ENCODE data around the gene CDKAL1.
"Not testable (repeated sequence)": the region's sequence is repeated elsewhere in the genome, so short reads cannot be mapped to it uniquely, and the experiment has no call there.

Gene CDKAL1

DNA sequence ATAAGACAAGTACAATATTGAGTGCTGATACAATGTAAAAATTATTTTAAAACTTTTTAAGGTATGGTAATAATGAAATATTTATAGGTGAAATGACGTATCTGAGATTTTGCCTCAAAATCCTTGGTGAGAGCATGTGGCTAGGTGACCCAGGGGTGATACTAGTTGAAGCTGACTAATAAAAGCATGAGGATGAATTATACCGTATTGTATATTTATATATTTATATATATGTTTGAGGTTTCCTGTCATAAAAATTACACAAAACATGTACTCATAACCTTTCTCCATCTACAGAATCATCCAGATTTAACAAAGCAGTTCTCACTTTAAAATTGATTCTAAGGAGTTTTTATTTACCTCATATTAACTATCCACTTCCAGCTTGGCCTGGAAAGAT lies 358.1 kb downstream of the CDKAL1 start:
- DNase-seq: no peak

DNA sequence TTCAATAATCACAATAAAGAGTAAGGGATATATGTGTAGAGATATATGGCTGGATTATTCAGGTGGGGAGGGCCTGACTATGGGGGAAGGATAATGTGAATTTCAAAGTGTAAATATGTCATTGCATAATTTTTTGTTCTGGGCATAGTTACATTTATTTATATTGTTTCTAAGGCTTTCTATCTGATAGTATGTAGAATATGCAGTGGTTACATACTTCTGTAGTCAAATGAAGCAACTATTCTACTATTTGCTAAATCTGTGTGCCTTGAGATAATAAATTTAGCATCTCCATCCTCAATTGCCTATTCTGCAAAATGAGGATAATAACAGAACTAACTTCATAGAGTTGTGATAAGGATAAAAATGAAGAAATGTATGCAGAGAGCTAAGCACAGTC lies 359.2 kb downstream of the CDKAL1 start:
- no peak for DNase-seq

- no peak for DNase-seq
These were observed 366.3 kb downstream of the CDKAL1 start for GRCh38 chr6:20900389-20901160.

DNA sequence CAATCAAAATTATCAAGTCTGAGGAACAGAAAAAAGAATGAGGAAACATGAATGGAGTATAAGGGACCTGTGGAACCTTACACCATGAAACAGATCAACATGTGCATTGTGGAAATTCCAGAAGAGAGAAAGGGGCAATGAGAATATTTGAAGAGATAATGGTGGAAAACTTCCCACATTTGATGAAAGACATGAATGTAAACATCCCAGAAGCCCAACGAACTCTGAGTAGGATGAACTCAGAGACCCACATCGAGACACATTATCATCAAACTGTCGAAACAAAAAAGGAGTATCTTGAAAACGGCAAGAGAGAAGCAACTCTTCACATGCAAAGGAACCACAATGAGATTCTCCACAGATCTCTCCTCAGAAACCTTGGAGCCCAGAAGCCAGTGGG lies 371.1 kb downstream of the CDKAL1 start:
- no peak for DNase-seq

- DNase-seq: no peak
These were observed 372.7 kb downstream of the CDKAL1 start for GRCh38 chr6:20906945-20907344.

DNA sequence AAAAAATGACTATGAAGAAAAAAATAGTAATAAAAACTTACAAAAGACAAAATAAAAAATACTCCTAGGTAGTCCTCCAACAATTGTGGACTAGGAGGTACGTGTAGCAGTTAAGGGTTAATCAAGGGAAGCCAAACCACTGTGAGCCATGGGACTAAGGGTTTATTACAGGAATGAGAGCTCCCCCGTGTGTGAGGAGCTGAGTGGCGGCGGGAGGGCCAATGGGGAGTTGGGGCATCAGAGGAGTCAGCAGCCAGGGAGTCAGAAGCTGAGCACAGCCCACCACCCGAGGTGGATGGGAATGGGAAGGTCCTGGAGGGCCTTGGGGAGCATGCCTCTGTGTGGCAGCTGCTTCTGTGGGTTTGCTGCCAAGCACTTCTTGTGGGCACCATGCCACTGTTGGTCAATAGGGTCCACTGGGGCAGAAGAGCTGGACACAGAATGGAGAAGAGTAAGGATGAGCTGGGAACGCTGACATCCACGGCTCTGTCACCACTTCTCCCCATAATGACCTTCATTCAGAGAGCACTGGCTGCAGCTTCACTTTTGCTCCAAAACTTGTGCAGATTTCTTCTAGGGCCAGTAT lies 373.3 kb downstream of the CDKAL1 start:
- no peak for DNase-seq

DNA sequence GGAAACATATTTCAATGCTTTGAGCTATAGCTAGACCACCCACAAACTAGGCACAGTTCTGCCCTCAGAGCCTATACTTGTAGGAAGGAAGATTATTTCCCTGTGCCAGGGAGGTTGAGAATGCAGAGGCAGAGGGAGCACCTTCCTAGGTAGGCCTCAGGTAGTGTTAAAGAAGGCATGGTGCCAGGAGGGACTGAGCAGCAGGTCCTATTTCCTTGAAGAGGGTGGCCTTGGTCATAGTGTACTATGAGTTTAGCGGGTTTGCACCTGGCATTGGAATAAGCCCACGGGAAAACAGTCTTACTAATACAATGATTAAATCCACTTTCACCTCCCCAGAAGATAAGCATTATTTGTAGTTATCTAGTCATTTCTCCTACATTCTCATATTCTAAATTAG lies 375.4 kb downstream of the CDKAL1 start:
- DNase-seq: no peak

DNA sequence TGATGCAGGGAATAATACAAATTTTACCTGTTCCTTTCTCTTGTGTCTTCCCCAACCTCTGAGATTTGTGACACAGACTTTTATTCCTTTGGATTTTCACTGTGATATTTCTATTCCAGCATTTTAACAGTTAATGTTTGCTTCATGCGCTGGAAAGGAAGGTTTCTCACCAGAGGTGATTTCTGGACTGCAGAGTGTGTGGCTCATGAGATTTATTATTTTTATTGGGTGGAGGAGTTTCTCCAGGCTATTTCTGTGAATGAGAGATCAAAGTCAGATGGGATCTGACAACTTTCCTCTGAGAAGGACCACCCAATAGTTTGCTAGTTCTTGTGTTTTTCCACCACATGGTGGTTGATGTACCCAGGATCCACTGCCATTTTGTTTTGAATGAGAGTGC lies 377.5 kb downstream of the CDKAL1 start:
- no peak for DNase-seq

- no peak for DNase-seq
These were observed 380.9 kb downstream of the CDKAL1 start for GRCh38 chr6:20915156-20915555.

- DNase-seq: no peak
These were observed 381.4 kb downstream of the CDKAL1 start for GRCh38 chr6:20915626-20916025.

- no peak for DNase-seq
These were observed 381.8 kb downstream of the CDKAL1 start for GRCh38 chr6:20916086-20916485.

DNA sequence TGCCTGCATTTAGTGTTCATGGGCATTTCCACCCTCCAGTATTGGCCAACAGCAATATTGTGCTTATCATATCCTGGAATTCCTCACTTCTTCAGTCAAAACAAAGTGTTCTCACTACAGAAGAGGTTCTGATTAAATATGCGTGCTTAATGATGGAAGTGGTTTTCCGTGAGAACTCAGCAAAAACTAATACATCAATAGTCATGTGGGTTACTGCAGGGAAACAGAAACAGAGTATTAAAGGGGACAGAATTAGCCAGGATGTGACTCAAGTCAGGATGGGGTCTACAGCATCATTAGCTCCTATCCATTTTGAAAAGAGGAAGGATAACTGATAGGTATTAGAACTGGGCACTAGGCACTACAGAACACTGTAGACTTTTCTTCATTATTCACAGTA lies 384.6 kb downstream of the CDKAL1 start:
- DNase-seq: no peak

GRCh38 chr6:20919677-20920385 lies 385.6 kb downstream of the CDKAL1 start:
- no peak for DNase-seq

GRCh38 chr6:20921578-20921977 lies 387.3 kb downstream of the CDKAL1 start:
- no peak for DNase-seq

DNA sequence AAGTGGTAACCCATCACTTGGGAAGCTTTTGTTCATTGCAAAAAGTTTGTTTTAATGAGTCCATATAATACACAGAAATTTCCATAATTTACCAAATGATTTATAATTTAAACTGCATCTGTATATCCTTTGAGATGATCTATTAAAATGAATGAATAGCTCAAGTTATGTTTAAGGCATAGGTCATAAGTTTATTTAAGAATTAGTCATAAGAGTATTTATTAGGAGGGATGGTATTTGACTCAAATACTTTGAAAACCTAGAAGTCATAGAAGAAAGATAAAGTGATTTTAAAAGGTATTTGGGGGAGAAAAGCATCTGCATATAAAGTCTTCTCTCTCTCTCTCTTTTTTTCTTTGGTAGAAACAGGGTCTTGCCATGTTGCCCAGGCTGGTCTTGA lies 388.5 kb downstream of the CDKAL1 start:
- DNase-seq: no peak

DNA sequence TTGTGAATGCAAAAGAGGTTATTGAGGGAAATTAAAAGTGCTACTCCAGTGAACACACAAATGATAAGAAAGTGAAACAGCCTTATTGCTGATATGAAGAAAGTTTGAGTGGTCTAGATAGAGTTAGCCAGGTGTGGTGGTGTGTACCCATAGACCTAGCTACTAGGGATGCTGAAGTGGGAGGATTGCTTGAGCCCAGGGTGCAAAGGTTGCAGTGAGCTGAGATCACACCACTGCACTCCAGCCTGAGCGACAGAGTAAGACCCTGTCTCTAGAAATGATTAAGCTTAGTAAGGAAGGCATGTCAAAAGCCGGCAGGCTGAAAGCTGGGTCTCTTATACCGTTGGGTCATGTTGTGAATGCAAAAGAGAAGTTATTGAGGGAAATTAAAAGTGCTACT lies 389.8 kb downstream of the CDKAL1 start:
- not testable (repeated sequence) for DNase-seq

DNA sequence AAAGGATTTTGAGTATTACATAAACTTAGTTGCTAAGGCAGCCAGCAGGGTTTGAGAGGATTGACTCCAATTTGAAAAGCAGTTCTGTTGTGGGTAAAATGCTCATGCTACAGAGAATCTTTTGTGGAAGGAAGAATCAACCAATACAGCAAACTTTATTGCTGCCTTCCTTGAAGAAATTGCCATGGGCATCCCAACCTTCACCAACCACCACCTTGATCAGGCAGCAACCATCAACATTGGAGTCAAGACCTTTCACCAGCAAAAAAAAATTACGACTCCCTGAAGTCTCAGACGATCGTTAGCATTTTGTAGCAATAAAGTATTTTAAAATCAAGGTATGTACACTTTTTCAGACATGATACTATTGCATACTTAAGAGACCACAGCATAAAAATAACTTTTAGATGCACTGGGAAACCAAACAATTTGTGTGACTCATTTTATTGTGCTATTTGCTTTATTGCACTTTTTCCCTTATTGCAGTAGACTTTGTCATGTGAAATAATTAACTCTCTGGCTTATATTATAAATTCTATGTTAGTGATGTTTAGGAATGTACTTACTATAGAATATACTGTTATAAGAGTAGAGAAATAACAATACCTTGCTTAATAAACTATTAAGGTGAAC lies 390.8 kb downstream of the CDKAL1 start:
- DNase-seq: no peak

DNA sequence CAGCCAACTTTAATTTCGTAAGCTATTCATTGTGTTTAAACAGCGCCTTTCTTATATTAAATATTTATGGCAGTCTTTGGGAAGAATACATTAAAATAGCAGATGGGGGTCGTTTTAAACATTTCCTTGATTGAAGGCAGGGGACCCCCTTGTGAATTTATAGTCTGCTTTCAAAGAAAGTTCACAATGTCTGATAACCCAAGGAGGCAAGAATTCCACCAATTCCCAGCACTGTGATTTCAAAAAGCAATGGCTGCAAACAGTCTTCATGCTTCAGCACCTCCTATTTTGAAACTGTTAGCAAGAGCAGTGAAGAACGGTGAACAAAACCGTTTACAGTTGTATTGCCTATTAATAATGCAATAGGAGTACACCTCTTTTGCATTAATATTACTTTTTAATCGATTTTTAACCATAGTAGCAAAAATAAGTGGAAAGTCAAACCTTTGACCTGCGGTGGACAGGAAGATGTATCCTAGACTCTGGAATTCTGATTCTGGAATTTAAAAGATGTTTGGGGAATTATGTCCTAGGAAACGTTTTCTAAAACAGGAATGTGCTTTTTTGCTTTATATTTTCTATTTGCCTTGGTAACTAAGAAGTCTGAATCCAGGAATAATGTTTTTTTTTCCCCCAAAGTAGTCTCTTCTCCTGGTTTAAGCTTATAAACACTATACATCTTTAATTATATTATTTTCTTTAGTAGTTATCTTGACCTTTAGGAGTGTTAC lies 393.0 kb downstream of the CDKAL1 start:
- DNase-seq: no peak

DNA sequence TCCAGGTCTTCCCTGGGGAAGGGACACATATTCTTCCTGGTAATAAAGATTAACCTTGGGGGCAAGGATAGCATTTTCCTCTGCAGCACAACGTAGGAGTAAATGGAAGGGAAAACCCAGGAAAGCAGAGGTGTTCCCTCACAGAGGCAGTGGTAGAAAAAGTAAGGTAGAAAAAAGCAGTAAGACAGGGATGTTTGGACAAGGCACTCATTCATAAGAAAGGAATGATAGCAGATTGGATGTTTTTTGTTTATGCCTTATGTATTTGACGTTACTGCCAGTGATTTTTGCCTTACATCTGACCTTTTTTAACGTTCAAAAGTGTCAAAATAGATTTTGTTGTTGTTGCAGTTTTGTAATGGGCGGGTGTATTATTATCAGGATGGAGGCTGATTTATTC lies 395.0 kb downstream of the CDKAL1 start:
- DNase-seq: no peak

DNA sequence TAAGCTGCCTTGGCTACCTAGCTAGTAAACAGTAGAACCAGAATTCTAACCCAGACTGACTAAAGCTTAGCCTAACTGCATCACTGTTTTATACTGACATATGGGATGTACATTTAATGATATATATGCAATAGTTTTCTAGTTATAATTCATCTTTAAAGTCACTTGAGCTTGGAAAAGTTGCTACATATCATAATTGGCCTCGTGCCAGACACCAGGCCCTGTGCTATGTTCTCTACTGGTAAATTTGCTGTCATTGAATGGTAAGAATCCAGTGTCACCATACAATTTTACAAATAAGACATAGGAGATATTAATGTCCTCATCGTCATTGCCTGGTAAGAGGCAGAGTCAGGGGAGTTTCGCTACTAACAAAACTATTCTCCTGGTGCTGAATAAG lies 396.8 kb downstream of the CDKAL1 start:
- no peak for DNase-seq

DNA sequence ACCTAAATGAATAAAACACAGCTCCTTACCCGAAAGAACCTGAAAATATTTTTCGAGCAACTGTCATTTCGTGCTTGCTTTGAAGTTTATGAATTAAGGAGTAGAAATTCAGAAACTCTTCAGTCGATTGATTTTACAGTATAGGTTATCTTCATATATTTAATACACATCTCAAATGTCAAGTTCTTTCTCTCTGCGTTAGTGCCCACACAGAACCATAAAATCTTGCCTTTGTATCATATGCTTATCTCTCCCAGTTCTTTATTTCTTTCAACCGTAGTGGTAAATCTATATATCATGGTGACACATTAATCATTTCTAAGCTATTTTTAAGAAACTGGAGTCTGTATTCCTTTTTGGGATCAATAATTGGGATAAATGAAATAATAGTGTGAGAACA lies 397.5 kb downstream of the CDKAL1 start:
- DNase-seq: no peak

GRCh38 chr6:20932284-20932683 lies 398.0 kb downstream of the CDKAL1 start:
- DNase-seq: no peak

Data from NCI-H774 (cell line).